Lung (tissue), 12 donors: ENCODE results near the gene SAMD5. TPM values are rescaled to one million over a fixed set of nuclear protein-coding genes. Genes with fewer than 3 reads are reported as not detected.
A peak's percentile ranks its signal among the peaks of the same experiment; 100 is the strongest.

Experiments used
- ATAC-seq: fragments of 200-7000 bp; cut with Tn5 transposase; one replicate; pipeline ENCODE4 v1.9.1; 2020; ENCODE audit warnings: moderate number of reproducible peaks; ENCODE audit not compliant: insufficient read depth, low FRiP score
- DNase-seq, 3 donors: peaks; one replicate each; pipeline ENCODE4 v3.0.0-alpha.2; 2013 to 2017
- H3K27ac ChIP-seq, 2 donors: one replicate each; pipeline ENCODE4 v1.5.1; 2013; ENCODE audit warnings: mild to moderate bottlenecking in 2 of 2, moderate library complexity in 2 of 2, control low read depth in 1 of 2, inconsistent platforms in 1 of 2, low read depth in 1 of 2, low read length in 1 of 2
- H3K27me3 ChIP-seq, 3 donors: one replicate each; pipeline ENCODE4 v1.5.1; 2013; ENCODE audit warnings: low read length in 2 of 3; ENCODE audit not compliant: control insufficient read depth in 3 of 3, insufficient read depth in 3 of 3
- H3K36me3 ChIP-seq, 4 donors: one replicate each; pipeline ENCODE4 v1.5.1; 2013; ENCODE audit warnings: low read length in 4 of 4, mild to moderate bottlenecking in 1 of 4, moderate library complexity in 1 of 4; ENCODE audit not compliant: control insufficient read depth in 4 of 4, insufficient read depth in 4 of 4
- H3K4me1 ChIP-seq, 5 donors: one replicate each; pipeline ENCODE4 v1.5.1; 2013; ENCODE audit warnings: low read length in 5 of 5, mild to moderate bottlenecking in 2 of 5, moderate library complexity in 1 of 5; ENCODE audit not compliant: control insufficient read depth in 5 of 5, insufficient read depth in 5 of 5
- H3K4me3 ChIP-seq: one replicate; pipeline ENCODE4 v1.5.1; 2013; ENCODE audit warnings: mild to moderate bottlenecking, control low read depth, moderate library complexity
- H3K9ac ChIP-seq, 2 donors: one replicate each; pipeline ENCODE4 v1.5.1; 2013; ENCODE audit warnings: low read length in 2 of 2, control low read depth in 1 of 2; ENCODE audit not compliant: insufficient read depth in 1 of 2
- H3K9me3 ChIP-seq, 4 donors: one replicate each; pipeline ENCODE4 v1.5.1; 2013; ENCODE audit warnings: low read length in 3 of 4, mild to moderate bottlenecking in 1 of 4, moderate library complexity in 1 of 4; ENCODE audit not compliant: control insufficient read depth in 4 of 4, insufficient read depth in 3 of 4
- WGBS, 2 donors: extraction: QIAGEN DNeasy Blood & Tissue Kit; methylation state at CpG; one replicate each; pipeline ENCODE4 v1.1.7; 2013; 5-methylcytosine and 5-hydroxymethylcytosine counted together
- polyA plus RNA-seq, 2 donors: library from polyadenylated mRNA; stranded (reverse); fragments of 200-250 nt; gene quantifications; one replicate each; pipeline ENCODE4 v1.2.1, GENCODE V29; 2013
- total RNA-seq, 2 donors: library from RNA; depleted of rRNA in 1 of 2; stranded (reverse); fragments of >200 nt in 1 of 2; gene quantifications; one replicate each; pipeline ENCODE4 v1.2.1, GENCODE V29; 2014 to 2021
- TF ChIP-seq, protein P1 (sequence below): IDR thresholded peaks from 2 replicates; pipeline ENCODE4 v1.5.1; 2012; ENCODE audit warnings: mild to moderate bottlenecking; ENCODE audit errors: control extremely low read depth, extremely low read depth
- donor health status: control.
- donor health status: control.
- donor health status: Bipolar disorder and iron deficiency.
- donor health status: healthy.
- donor health status: DM: yes; HTN: yes; CAD: no.

SAMD5 gene
- total and polyA plus RNA-seq, 4 donors: 2.0 to 35.5 (median 6.0) TPM

DNA sequence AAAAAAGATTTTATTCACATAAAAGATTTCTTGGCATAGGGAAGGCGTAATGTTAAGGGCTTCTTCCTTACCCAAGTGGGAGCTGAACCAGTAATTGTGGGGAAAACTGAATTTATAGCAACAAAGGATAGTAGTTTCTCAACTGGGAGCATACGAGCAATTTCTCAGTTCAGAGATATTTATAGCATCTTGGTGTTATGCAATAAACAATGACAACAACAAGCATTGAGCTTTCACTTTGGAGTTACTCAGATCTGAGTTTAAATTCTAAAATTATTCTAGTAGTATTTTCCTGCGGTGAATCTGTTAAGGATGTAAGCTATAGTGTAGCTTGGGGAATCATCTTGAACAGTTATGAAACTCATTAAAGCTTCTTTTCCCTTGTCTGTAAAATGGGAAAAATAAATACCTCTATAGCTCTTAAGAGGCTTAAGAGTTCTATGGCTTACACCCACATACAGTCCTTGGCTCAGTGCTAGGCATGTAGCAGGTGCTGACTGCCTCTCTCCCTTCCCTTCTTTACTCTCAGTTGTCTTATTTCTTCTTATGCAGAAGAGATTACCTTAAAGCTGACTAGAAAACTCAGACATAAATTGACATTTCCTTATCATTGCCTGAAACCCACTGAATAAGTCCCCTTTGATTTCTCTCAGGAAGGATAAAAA lies 58.8 kb downstream of the SAMD5 start:
- peak in 2 of 3 donors; percentile 37 to 71 for DNase-seq
- no peak overlapping the region for H3K27ac ChIP-seq
- peaks cover 0 to 3% (median 0%) of the 10 kb centered on the region in 5 donors for H3K4me1 ChIP-seq
- H3K9ac ChIP-seq: peak overlapping the region in 1 of 2 donors; percentile 43
- WGBS, 2 donors: 42 to 59% methylated on average over 3 of the region's 3 CpGs
- H3K9me3 ChIP-seq: no peaks in the 10 kb centered on the region
- ATAC-seq: no peak
- H3K4me3 ChIP-seq: no peak overlapping the region
- TF ChIP-seq, protein P1, sequence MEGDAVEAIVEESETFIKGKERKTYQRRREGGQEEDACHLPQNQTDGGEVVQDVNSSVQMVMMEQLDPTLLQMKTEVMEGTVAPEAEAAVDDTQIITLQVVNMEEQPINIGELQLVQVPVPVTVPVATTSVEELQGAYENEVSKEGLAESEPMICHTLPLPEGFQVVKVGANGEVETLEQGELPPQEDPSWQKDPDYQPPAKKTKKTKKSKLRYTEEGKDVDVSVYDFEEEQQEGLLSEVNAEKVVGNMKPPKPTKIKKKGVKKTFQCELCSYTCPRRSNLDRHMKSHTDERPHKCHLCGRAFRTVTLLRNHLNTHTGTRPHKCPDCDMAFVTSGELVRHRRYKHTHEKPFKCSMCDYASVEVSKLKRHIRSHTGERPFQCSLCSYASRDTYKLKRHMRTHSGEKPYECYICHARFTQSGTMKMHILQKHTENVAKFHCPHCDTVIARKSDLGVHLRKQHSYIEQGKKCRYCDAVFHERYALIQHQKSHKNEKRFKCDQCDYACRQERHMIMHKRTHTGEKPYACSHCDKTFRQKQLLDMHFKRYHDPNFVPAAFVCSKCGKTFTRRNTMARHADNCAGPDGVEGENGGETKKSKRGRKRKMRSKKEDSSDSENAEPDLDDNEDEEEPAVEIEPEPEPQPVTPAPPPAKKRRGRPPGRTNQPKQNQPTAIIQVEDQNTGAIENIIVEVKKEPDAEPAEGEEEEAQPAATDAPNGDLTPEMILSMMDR: no peak
- H3K36me3 ChIP-seq: no peaks in the 10 kb centered on the region
- H3K27me3 ChIP-seq: no peaks in the 10 kb centered on the region

DNA sequence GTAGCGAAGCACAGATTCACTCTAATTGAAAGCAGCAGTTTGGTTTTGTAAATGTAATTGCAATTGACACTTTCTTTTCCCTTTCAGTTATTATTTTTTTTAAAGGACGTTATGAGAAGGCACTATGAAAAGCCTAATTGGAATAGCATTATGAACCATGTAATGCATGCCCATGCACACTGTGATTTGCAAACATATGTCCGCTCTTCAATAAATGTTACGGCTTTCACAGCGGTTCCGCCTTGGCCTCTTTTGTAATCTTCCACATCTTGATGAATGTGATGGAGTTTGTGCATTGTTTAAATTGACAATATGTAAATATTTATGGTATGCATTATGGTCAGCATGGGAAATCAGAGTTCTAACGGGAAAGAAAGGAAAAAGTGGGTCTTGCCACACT lies 61.3 kb downstream of the SAMD5 start:
- no peaks in the 10 kb centered on the region for H3K36me3 ChIP-seq
- no peak overlapping the region for H3K9ac ChIP-seq
- no peak for DNase-seq
- no peak overlapping the region for H3K27ac ChIP-seq
- ATAC-seq: no peak
- H3K9me3 ChIP-seq: no peaks in the 10 kb centered on the region
- H3K4me3 ChIP-seq: no peak overlapping the region
- no peaks in the 10 kb centered on the region for H3K4me1 ChIP-seq
- TF ChIP-seq, protein P1: no peak
- 84 to 85% methylated on average over 7 of the region's 7 CpGs for WGBS, 2 donors
- H3K27me3 ChIP-seq: no peaks in the 10 kb centered on the region

DNA sequence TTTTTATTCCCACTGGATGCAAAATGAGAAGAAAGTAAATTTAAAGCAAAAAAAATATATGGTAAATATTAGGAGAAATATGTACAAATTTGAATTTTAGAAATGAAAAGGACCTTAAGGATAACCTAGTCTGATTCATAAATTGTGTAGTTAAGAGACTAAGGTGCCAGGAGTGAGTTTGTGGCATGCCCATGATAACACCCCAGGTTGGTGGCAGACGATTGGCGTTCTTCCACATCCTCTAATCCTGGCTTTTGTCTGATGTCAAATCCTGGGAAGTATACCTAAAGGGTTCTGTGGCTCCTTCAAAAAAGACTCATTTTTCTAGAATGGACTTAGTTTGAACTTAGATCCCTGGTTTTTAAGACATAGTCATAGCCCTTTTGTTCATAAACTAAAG lies 62.2 kb downstream of the SAMD5 start:
- Histone ChIP-seq H3K27me3 (no peaks in the 10 kb centered on the region), H3K36me3 (no peaks in the 10 kb centered on the region), H3K27ac (no peak overlapping the region), H3K4me1 (peaks cover 0 to 6% (median 0%) of the 10 kb centered on the region in 5 donors), H3K9me3 (no peaks in the 10 kb centered on the region), H3K4me3 (no peak overlapping the region), H3K9ac (no peak overlapping the region)
- TF ChIP-seq, protein P1: no peak
- WGBS, 2 donors: 94 to 96% methylated on average over 2 of the region's 2 CpGs
- DNase-seq (no peak), ATAC-seq (no peak)

DNA sequence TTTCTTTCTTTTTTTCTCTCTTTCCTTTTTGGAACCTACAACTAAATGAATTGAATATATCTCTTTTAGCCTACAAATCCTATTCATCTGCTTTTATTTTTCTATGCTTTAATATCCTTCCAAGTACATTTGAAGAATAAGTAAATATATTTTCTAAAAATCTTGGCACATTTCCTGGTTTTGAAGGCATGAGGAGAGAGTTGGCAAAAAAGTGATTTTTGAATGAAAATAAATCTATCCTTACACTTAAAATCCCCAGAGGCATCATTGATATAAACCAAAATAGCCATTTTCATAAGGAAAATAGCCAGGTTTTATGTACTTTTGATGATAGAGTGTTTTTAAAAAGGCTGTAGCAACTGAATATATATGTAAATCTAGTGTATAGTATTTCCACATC lies 69.0 kb downstream of the SAMD5 start:
- Histone ChIP-seq H3K36me3 (no peaks in the 10 kb centered on the region), H3K4me1 (peaks cover 0 to 29% (median 2%) of the 10 kb centered on the region in 5 donors), H3K4me3 (no peak overlapping the region), H3K9me3 (no peaks in the 10 kb centered on the region), H3K27ac (no peak overlapping the region), H3K27me3 (no peaks in the 10 kb centered on the region), H3K9ac (no peak overlapping the region)
- TF ChIP-seq, protein P1: no peak
- ATAC-seq (no peak), DNase-seq (peak in 2 of 3 donors; percentile 82 to 86)
